OCI-LY3 (cell line): ENCODE data around the gene KLHL6.

Experiments
- H2AFZ ChIP-seq: fragments of 200-600, 300-600 bp; shearing (Covaris generic); 2 replicates; pipeline ENCODE4 v1.6.0; 2014; ENCODE audit warnings: antibody characterized with exemption, low read depth, low read length
- H3K27ac ChIP-seq: fragments of 200-600, 300-600 bp; sonication (generic); 2 replicates; pipeline ENCODE4 v1.5.1; 2014; ENCODE audit warnings: mild to moderate bottlenecking, low read length, moderate library complexity, mixed read lengths
- H3K27me3 ChIP-seq: fragments of 200-600, 300-600 bp; sonication (generic); 2 replicates; pipeline ENCODE4 v1.6.1; 2014; ENCODE audit warnings: low read depth, low read length, mixed read lengths
- H3K36me3 ChIP-seq: fragments of 200-600, 300-600 bp; sonication (generic); replicated peaks from 2 replicates; pipeline ENCODE3; 2014; ENCODE audit warnings: low read depth, low read length, mixed read lengths
- H3K4me1 ChIP-seq: fragments of 300-600, 200-600 bp; sonication (generic); 2 replicates; pipeline ENCODE4 v1.6.1; 2014; ENCODE audit warnings: low read length, mixed read lengths
- H3K4me2 ChIP-seq: fragments of 200-600, 300-600 bp; sonication (generic); 2 replicates; pipeline ENCODE4 v1.6.1; 2014; ENCODE audit warnings: low read length, mixed read lengths
- H3K4me3 ChIP-seq: fragments of 300-600, 200-600 bp; sonication (generic); 2 replicates; pipeline ENCODE4 v1.5.1; 2014; ENCODE audit warnings: antibody characterized with exemption, mild to moderate bottlenecking, low read length, moderate library complexity
- H3K79me2 ChIP-seq: fragments of 300-600, 200-600 bp; shearing (Covaris generic); 2 replicates; pipeline ENCODE4 v1.6.1; 2014; ENCODE audit warnings: mild to moderate bottlenecking, low read length, mixed read lengths
- H3K9ac ChIP-seq: fragments of 300-600, 200-600 bp; shearing (Covaris generic); 2 replicates; pipeline ENCODE4 v1.6.0; 2014; ENCODE audit warnings: mild to moderate bottlenecking, low read length, moderate library complexity
- H3K9me3 ChIP-seq: fragments of 200-600, 300-600 bp; shearing (Covaris generic); 2 replicates; pipeline ENCODE4 v1.6.1; 2014; ENCODE audit warnings: low read length, mixed read lengths; ENCODE audit not compliant: insufficient read depth
- H4K20me1 ChIP-seq: fragments of 200-600, 300-600 bp; sonication (generic); 2 replicates; pipeline ENCODE4 v1.6.1; 2016; ENCODE audit warnings: low read length, mixed read lengths; ENCODE audit not compliant: insufficient read depth
- EZH2phosphoT487 ChIP-seq: fragments of 200-600 bp; shearing (Covaris generic); IDR thresholded peaks from 2 replicates; pipeline ENCODE4 v1.6.1; 2018; ENCODE audit warnings: antibody characterized with exemption, mixed run types, low read depth
- TF ChIP-seq, protein P1 (sequence below): fragments of 200-600, 300-600 bp; sonication (generic); IDR thresholded peaks from 2 replicates; pipeline ENCODE4 v1.5.1; 2014; ENCODE audit warnings: antibody characterized with exemption, low read length, low read depth

KLHL6 gene

DNA sequence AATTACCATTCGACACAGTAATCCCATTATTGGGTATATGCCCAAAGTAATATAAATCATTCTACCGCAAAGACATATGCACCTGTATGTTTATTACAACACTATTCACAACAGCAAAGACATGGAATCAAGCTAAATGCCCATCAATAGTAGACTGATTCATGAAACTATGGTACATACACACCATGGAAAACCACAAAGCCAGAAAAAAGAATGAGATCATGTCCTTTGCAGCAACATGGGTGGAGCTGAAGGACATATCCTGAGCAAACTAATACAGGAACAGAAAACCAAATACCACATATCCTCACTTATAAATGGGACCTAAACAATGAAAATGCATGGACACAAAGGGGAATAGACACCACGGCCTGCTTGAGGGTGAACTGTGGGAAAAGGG, 116.0 kb downstream of the KLHL6 start:
- H3K27me3 ChIP-seq, result no peaks in the 10 kb centered on the region
- no peak overlapping the region for H3K27ac ChIP-seq
- no peak overlapping the region for H2AFZ ChIP-seq
- H3K4me3 ChIP-seq, result no peak overlapping the region
- H3K4me2 ChIP-seq, result no peak overlapping the region
- no peaks in the 10 kb centered on the region for H3K36me3 ChIP-seq
- no peaks in the 10 kb centered on the region for H4K20me1 ChIP-seq
- H3K79me2 ChIP-seq, result no peaks in the 10 kb centered on the region
- no peak overlapping the region for H3K9ac ChIP-seq
- TF ChIP-seq, protein P1, sequence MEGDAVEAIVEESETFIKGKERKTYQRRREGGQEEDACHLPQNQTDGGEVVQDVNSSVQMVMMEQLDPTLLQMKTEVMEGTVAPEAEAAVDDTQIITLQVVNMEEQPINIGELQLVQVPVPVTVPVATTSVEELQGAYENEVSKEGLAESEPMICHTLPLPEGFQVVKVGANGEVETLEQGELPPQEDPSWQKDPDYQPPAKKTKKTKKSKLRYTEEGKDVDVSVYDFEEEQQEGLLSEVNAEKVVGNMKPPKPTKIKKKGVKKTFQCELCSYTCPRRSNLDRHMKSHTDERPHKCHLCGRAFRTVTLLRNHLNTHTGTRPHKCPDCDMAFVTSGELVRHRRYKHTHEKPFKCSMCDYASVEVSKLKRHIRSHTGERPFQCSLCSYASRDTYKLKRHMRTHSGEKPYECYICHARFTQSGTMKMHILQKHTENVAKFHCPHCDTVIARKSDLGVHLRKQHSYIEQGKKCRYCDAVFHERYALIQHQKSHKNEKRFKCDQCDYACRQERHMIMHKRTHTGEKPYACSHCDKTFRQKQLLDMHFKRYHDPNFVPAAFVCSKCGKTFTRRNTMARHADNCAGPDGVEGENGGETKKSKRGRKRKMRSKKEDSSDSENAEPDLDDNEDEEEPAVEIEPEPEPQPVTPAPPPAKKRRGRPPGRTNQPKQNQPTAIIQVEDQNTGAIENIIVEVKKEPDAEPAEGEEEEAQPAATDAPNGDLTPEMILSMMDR, result no peak
- TF ChIP-seq EZH2phosphoT487, result no peak
- H3K9me3 ChIP-seq, result peaks cover 18% of the 10 kb centered on the region
- H3K4me1 ChIP-seq, result peaks cover 47% of the 10 kb centered on the region

DNA sequence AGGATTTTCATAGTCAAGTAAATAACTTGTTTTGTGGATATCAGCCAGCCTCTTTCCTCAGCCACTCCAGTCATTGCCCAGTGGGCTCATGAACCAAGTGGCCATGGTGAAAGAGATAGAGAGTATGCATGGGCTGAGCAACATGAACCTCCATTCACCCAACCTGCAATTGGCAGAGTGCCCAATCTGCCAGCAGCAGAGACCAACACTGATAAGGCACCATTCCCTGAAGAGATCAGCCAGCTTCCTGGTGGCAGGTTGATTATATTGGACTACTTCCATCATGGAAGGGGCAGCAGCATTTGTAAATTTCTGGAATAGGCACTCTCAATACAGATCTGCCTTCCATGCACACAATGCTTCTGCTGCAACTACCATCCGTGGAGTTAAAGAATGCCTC, 116.8 kb downstream of the KLHL6 start:
- Histone ChIP-seq H3K9ac (no peak overlapping the region), H2AFZ (no peak overlapping the region), H3K27ac (no peak overlapping the region), H4K20me1 (no peaks in the 10 kb centered on the region), H3K4me1 (peaks cover 55% of the 10 kb centered on the region), H3K27me3 (no peaks in the 10 kb centered on the region), H3K4me2 (no peak overlapping the region), H3K79me2 (no peaks in the 10 kb centered on the region), H3K36me3 (no peaks in the 10 kb centered on the region), H3K9me3 (peaks cover 11% of the 10 kb centered on the region), H3K4me3 (no peak overlapping the region)
- TF ChIP-seq, protein P1, result no peak
- no peak for TF ChIP-seq EZH2phosphoT487

GRCh38 chr3:183437666-183438564, 117.6 kb downstream of the KLHL6 start:
- TF ChIP-seq EZH2phosphoT487, result no peak
- TF ChIP-seq, protein P1, result no peak
- Histone ChIP-seq H3K4me2 (no peak overlapping the region), H3K9me3 (peaks cover 3% of the 10 kb centered on the region; the same call in 1 of the 2 replicates), H2AFZ (no peak overlapping the region; the same call in 1 of the 2 replicates), H4K20me1 (no peaks in the 10 kb centered on the region), H3K79me2 (no peaks in the 10 kb centered on the region), H3K27me3 (no peaks in the 10 kb centered on the region), H3K36me3 (no peaks in the 10 kb centered on the region), H3K4me3 (no peak overlapping the region), H3K9ac (no peak overlapping the region), H3K27ac (no peak overlapping the region; the same call in 1 of the 2 replicates), H3K4me1 (peaks cover 63% of the 10 kb centered on the region)
